ENCODE data around the gene ARHGAP15. TPM values are rescaled to one million over a fixed set of nuclear protein-coding genes. Genes with fewer than 3 reads are reported as not detected.

ARHGAP15 gene
- total and polyA plus RNA-seq, 8 donors: 0.69 to 5.2 (median 1.5) TPM

DNA sequence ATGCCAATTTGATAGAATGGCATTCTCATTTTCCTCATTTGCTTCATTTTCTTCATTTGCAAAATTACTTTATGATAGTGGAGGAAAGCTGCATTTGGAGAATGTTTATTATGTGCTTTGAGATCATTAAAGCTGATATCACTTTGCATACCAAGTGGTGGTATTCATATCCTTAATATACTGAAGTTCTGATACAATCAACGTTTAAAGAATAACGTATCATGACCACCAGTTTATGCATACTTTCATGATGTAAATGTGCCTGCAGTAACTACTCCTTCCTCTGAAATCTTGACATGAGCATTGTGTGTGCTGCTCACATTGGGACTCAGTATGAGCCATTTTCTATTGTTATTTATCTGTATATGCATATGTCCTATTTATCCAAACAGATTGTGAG, 302.1 kb downstream of the ARHGAP15 start:
- no peaks in the 10 kb centered on the region for H3K36me3 ChIP-seq
- H3K4me3 ChIP-seq: no peak overlapping the region
- TF ChIP-seq, protein P1, sequence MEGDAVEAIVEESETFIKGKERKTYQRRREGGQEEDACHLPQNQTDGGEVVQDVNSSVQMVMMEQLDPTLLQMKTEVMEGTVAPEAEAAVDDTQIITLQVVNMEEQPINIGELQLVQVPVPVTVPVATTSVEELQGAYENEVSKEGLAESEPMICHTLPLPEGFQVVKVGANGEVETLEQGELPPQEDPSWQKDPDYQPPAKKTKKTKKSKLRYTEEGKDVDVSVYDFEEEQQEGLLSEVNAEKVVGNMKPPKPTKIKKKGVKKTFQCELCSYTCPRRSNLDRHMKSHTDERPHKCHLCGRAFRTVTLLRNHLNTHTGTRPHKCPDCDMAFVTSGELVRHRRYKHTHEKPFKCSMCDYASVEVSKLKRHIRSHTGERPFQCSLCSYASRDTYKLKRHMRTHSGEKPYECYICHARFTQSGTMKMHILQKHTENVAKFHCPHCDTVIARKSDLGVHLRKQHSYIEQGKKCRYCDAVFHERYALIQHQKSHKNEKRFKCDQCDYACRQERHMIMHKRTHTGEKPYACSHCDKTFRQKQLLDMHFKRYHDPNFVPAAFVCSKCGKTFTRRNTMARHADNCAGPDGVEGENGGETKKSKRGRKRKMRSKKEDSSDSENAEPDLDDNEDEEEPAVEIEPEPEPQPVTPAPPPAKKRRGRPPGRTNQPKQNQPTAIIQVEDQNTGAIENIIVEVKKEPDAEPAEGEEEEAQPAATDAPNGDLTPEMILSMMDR (IDR thresholded peaks at IDR 0.05): no peak
- peaks cover 0 to 4% (median 0%) of the 10 kb centered on the region in 4 donors for H3K27me3 ChIP-seq
- no peak for FAIRE-seq
- intact Hi-C loops (cut with DNase I): no loop called here
- H3K27ac ChIP-seq: no peak overlapping the region
- no peak for DNase-seq
- no peak for ATAC-seq
- H3K9me3 ChIP-seq: no peaks in the 10 kb centered on the region
- H3K4me1 ChIP-seq: peaks cover 10 to 27% (median 20%) of the 10 kb centered on the region in 3 donors
- WGBS, 2 donors: 62 to 77% methylated on average over 2 of the region's 2 CpGs

DNA sequence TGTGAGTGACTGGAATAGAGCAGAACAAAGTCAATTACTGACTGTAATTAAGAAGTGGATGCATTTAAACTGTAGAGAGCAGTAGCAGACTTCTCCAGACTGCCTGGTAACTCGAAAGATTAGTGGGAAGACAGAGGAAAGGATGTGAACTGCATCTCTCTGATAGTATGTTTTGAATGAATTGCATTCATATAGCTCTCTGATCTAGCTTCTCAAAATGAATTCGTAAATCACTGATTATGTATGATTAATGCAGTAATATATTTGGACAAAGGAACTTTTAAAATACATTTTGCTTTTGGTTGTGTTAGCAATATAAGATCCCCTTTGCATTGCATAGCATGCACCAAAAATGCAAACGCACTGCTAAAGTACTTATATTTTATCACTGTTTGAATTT, 304.0 kb downstream of the ARHGAP15 start:
- intact Hi-C loops (cut with DNase I): no loop called here
- Histone ChIP-seq H3K4me3 (no peak overlapping the region), H3K27ac (no peak overlapping the region), H3K27me3 (peaks cover 0 to 4% (median 0%) of the 10 kb centered on the region in 4 donors), H3K4me1 (peaks cover 10 to 27% (median 20%) of the 10 kb centered on the region in 3 donors), H3K36me3 (no peaks in the 10 kb centered on the region), H3K9me3 (no peaks in the 10 kb centered on the region)
- TF ChIP-seq, protein P1 (IDR thresholded peaks at IDR 0.05): no peak
- DNase-seq (no peak), ATAC-seq (no peak), FAIRE-seq (no peak)
- 68 to 83% methylated on average over 3 of the region's 3 CpGs for WGBS, 2 donors

DNA sequence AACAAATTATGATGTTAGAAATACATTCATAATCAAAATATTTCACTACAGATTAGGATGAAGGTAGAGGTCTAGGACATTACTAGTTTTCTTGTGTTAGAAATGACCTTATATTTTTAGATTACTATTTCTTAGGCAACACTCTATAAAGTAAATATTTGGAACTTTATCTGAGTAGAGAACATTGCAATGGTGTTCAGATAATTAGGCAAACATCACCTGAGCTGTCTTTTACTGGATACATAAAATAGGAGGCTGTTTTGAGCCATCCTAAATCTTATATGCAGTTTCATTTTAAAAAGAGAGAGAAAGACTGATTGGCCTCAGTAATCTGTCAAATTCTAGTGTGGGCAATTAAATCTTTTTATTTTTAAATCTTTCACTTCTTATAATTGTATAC, 304.6 kb downstream of the ARHGAP15 start:
- H3K36me3 ChIP-seq: no peaks in the 10 kb centered on the region
- no peak for FAIRE-seq
- intact Hi-C loops (cut with DNase I): no loop called here
- TF ChIP-seq, protein P1 (IDR thresholded peaks at IDR 0.05): no peak
- peaks cover 0 to 4% (median 0%) of the 10 kb centered on the region in 4 donors for H3K27me3 ChIP-seq
- no peak for ATAC-seq
- no peak overlapping the region for H3K27ac ChIP-seq
- H3K9me3 ChIP-seq: no peaks in the 10 kb centered on the region
- DNase-seq: no peak
- no peak overlapping the region for H3K4me3 ChIP-seq
- peaks cover 10 to 27% (median 20%) of the 10 kb centered on the region in 3 donors for H3K4me1 ChIP-seq

DNA sequence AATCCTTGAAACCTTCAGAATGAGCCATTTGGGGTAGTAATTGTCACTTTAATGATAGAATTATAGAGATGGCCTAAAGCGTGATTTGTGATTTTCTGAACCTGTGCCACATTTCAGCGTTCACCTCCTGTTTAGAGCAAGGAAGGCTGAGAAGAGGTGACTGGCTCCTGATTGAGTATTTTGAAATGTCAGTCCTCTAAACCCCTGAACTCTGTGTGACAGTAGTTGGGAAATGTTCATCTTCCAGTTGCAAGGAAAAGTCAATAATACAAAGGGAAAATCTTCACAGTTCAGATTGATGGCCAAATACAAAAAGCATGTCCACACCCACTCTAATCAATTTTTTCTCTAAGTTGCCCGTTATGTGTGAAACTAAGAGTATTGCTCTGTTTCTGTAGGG, 305.2 kb downstream of the ARHGAP15 start:
- Histone ChIP-seq H3K27me3 (peaks cover 0 to 4% (median 0%) of the 10 kb centered on the region in 4 donors), H3K36me3 (no peaks in the 10 kb centered on the region), H3K27ac (no peak overlapping the region), H3K4me1 (peaks cover 9 to 23% (median 20%) of the 10 kb centered on the region in 3 donors), H3K9me3 (no peaks in the 10 kb centered on the region), H3K4me3 (no peak overlapping the region)
- WGBS, 2 donors: 65 to 69% methylated on average over 3 of the region's 3 CpGs
- no peak for ATAC-seq
- FAIRE-seq: no peak
- DNase-seq: no peak
- intact Hi-C loops (cut with DNase I): no loop called here
- TF ChIP-seq, protein P1 (IDR thresholded peaks at IDR 0.05): no peak

DNA sequence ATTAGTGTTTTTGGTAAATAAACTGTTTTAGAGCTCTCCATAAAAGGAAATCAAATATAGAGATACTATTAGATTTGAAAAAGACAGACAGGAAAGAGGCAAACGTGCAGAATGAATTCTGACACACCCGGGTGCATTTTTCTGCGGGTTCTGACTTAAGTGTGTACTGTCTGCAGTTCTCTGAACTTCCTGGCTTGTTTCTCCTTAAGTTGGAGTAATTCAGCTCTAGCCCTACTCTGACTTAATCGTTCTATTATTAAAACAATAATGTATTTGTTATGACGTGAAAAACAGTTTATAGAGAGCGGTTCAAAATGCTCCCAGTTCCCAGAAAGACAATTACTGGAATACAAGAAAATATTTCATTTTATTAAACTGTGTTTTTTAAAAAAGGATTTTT, 305.9 kb downstream of the ARHGAP15 start:
- no peak for DNase-seq
- WGBS, 2 donors: 54 to 62% methylated on average over 6 of the region's 6 CpGs
- no peak for ATAC-seq
- FAIRE-seq: no peak
- Histone ChIP-seq H3K4me1 (peaks cover 4 to 19% (median 15%) of the 10 kb centered on the region in 3 donors), H3K27ac (no peak overlapping the region), H3K9me3 (no peaks in the 10 kb centered on the region), H3K36me3 (no peaks in the 10 kb centered on the region), H3K27me3 (peaks cover 0 to 4% (median 0%) of the 10 kb centered on the region in 4 donors), H3K4me3 (no peak overlapping the region)
- TF ChIP-seq, protein P1 (IDR thresholded peaks at IDR 0.05): no peak
- intact Hi-C loops (cut with DNase I): no loop called here
